ENCODE data around the gene BMAL1.

The BMAL1 gene

DNA sequence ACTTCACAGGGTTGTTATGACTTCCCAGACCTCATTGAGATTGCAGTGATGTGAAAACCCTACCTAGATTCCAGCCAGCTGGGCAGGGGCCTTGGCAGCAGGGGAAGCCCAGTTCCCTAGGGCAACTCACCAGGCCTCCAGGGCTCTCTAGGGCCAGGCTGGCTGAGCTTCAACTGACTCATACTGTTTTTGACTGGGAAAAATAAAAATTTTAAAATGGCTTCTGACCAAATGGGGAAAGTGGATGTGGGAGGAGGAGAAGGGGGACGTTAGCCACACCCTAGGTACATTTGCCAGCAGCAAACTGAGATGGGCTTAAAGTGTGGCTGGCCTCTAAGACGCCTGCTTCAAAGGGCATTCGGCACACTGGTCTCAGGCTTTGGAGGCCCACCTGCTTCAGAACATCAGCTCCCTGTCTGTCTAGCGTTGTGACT lies 39.0 kb downstream of the BMAL1 start:
- DNase-seq (ENCODE audit: low read depth): no peak

DNA sequence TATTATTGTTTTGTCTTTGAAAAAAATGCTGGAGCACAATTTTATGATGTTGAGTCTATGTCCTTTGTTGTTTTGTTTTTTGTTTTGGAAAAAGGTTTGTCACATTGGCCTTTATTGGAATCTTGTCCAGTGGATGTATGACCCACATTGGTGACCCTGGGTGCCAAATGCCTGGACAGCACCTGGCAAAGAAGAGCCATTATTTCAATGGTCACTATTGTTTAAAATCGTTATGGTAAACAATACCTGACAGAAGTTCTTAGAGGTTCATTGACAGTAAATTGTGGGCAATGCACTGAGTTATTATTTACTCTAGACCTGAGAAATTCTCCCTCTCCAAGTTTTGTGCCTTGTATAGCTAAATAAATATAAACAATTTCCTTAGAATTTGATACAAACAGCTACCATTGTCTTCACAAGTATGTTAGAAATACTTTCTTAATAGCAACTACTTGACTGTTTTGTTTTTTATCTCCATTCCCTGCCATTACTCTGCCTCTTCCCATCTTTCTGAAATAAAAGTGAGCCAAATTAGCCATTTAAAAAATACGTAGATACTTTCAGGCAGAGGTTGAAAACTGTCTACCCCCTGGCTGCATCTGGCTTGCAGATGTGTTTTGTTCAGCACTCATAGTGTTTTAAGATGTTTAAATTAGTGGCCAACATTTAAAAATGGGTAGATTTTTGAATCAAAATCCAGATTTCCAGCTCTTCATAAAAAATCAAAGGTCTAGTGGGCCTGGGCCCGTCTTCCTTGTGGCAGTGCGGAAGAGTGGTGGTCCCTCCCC lies 39.9 kb downstream of the BMAL1 start:
- no peak for DNase-seq (ENCODE audit: low read depth)

DNA sequence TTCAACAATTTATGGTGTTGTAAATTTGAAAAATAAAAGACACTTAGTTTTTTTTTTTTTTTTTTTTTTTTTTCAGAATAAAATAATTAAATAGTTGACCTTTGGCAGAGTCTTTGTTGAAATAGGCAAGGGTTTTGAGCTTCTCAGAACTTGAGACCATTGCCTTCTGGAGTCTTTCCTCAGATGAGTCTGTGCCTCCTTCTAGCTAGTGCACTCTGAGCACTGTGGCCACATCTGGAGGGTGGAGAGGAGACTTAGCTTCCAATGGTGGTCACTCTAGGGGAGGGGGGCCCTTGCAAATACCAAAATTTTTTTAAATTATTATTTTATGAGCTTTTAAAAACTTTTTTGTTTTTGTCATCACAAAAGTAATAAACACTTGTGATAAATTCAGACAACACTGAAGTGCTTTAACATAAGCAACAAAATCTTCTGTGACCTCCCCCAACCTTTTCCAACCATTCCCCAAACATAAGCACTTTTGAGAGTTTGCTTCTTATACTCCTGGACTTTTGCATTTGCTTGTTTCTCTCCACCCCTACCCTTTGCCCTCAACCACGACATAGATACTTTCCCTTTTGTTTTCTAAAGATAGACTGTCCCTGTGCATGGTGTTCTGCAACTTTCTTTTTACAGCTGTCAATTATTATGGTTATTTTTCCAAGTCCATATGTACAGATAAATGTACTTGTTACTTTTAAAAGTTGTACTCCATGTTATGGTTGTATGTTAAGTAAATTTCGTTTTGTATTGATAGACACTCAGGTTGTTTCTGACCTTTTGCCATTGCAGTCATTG lies 41.1 kb downstream of the BMAL1 start:
- DNase-seq (ENCODE audit: low read depth): no peak

DNA sequence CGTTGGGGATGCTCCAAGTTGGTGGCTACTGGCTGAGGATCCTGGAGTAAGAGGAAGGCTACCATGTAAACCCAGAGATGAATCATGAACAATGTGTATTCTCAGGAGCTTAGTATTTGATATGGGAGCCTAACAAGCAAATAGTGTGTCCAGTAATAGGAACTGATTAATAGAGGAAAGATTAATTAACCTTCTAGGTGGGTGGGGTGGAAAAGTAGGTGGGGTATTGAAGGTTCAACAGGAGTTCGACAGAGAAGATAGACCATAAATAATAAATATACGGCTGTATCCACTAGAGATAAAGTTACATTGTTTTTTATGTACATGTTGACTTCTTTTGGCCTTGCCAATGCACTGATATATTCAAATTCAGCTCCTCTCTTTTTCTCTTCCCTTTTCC lies 43.1 kb downstream of the BMAL1 start:
- DNase-seq (ENCODE audit: low read depth): no peak

DNA sequence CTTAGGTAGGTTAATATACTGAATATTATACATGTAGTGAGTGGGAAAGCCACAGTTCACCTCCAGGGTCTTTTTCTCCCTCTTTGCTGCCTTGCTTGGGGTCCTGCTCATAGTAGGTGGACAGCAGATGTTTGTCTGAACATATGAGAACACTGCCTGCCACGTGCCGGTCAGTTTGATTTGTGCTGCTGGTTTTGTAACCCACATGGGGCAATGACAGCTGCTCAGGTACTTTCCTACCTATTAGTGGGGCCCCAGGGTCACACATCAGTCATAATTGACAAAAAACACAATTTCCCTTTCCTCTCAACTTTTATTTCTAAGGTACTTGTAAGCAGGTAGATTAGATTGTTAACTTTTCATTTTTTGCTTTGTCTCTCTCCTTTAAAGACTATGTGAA lies 43.8 kb downstream of the BMAL1 start:
- no peak for DNase-seq (ENCODE audit: low read depth)

DNA sequence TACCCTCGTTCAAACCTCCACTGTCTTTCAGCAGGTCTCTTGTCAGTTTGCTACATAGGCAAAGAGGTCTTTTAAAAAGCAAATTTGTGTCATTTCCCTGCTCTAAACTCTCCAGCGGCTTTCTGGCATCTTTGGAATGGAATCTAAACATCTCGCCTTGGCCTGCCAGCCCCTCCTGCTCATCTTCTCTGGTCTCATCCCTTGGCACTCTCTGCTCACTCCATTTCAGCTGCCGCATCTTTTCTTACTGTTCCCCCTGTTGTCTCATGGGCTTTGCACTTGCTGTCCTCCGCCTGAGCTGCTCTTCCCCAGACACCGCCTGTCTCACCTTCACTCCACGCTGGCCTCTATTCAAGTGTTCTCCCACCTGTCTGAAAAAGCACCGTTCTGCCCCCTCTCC lies 46.6 kb downstream of the BMAL1 start:
- DNase-seq (ENCODE audit: low read depth): no peak

DNA sequence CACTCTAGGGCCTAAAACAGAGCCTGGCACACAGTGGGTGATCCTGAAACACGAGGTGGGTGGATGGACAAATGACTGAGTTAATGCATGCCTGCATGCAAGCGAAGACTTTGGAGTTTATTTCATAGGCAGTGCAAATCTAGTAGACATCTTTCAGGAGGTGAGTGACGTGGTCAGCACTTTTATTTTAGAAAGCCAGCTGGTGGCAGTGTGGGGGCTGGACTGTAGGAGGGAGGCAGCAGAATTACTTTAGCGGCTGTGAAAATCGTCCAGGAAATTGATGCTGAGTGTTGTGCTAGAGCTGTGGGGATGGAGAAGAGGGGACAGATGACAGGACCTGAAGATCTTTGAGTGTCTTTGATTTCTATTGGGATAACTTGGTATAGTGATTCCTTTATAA lies 47.1 kb downstream of the BMAL1 start:
- no peak for DNase-seq (ENCODE audit: low read depth)

DNA sequence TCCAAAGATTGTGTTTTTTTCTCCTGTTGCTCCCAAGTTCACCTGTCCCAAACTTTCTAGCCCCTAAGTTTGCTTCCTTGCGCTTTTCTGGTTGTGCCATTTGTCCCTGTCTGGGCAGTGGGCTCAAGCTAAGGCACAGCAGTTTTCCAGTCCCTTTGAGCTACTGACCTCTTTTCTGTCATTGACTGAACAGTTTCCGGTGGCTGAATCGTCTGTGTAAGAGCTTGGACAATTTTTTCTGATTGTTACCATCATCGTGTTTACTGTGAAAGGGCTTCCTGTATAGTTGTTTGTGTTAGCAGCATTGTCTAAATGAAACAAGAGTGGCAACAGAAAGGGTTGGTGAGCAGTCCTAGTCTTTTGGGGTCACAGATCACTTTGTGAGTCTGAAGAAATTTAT lies 49.8 kb downstream of the BMAL1 start:
- DNase-seq (ENCODE audit: low read depth): no peak

DNA sequence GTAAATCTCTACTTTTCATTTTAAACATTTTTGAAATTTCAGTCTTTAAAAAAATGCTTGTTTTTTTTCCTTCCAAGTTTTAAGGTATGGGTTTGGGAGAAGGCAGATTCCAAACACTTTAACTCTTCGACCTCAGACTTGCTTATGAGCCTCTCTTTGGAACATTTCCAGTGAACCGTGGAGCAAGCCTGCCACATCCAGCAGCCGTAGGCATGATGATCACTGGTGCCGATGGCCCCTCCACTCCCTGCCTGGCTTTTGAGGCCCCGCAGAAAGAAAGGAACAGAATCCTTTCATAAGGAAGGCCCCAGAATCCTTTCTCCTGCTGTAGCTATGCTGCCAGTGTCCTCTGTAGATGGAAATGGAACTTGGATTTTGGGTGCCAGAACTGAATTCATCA lies 50.7 kb downstream of the BMAL1 start:
- DNase-seq (ENCODE audit: low read depth): no peak

DNA sequence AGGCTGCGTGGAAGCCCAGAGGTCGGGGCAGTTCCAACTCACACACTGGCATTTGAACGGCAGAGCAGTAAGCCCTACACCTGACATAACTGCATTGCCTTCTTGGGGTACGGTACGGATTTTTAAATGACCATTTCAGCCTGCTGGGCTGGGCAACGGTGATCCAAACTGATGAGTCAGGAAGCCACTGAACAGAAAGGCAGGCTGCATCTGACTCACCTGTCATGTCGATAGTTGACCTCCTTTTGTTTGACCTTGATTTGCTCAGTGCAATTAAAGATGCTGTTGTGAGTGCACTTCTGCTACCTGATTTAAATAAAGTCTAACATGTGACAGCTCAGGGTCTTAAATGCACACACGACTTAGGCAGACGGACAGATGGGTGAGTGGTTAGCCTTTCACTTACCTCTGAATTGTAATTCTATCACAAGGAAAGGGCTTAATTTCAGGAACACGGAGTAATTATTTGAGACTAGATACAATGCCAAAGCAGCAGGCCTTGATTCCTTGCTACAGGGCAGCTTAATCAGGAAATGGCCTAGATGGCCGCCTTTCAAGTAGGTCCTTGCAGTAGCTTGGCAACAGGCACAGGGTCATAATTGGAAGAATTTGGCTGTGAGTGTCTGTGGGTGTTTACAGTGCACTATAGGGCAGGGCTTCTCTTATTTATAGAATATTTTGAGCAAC lies 52.2 kb downstream of the BMAL1 start:
- DNase-seq (ENCODE audit: low read depth): no peak

DNA sequence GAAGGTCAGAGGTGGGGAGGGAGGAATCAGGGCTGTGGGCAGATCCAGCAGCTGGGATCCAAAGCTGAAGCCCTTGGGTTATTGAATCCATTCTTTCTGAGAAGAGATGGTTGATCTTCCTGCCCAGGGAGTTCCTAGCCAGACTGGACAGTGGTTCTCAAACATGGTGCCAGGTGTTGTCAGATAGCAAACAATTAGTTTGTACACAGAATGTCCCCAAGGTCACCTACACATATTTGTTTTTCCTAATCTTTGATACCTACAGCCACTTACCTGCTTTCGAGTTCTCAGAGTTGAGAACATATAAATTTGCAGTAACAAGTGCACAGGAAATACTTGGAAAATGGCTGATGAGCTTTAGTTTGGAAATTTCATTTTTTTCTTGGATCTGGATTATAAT lies 54.5 kb downstream of the BMAL1 start:
- DNase-seq (ENCODE audit: low read depth): no peak

DNA sequence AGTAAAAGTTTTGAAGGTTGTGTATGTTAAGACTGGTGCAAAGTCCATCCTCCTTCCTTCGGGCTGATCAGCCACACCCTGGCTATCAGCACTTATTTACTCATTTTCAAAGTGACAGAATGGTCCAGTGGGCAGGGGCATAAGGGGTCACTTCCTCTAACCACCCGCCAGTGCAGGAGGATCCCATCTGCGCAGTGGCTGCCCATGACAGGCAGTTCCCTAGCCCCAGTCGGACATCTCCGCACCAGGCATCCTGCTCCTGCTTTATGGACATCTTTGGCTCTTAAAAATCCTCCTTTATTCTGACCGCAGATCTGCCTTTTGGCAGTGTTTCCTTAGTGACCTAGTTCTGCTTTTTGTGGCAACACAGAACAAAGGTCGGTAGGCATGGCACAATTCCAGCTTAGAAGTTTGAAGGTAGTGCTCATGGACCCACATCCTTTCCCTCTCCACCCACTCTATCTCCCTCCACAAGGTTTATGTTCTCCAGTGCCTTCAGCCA lies 55.9 kb downstream of the BMAL1 start:
- no peak for DNase-seq (ENCODE audit: low read depth)

DNA sequence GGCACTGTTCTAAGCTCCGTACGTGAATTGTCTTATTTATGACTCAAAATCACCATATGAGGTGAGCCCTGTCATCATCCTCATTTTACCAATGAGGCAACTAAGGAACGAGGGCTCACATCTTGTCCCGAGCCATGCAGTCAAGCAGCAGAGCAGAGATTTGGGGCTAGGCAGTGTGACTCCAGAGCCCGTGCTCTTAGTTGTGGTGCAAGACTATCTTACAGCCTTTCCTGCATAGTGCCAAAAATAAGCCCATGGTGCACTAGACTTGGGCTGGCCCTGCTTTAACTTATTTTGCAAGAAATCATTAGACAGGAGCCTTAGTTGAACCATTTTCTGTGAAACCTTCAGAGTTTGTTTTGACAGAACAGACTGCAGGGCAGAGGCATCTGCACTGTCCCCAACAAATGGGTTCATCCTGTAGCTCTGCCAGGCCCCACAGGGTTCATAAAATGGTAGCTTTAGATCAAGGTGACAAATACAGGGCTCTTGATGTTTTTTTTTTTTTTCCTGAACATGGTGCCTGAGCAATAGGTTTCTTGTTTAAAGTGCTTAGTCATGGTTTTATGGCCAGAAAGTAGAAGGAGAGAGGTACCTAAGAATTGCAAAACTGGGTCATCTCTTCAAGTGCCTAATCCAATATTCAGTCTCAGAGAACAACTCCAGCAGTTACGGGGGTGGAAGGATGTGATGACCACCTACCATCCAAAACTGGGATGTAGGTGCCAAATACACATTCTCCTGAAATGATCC lies 56.6 kb downstream of the BMAL1 start:
- no peak for DNase-seq (ENCODE audit: low read depth)

DNA sequence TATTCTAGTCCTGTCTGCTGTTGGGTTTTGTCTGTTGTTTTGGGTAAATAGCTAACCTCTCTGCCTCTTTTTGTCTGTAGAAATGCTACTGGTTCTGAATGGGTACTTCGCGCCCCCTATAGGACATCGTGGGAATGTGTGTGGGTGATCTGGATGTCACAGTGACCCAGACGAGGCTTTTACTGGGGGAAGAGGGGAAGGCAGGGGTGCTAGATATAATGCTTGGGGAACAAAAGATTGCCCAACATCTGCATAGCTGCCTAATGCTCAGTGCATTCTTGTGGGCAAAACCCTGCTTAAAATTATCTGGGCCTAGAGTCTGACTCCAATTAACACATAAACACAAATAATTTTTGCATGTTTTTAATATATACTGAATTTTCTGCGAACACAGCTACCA lies 57.7 kb downstream of the BMAL1 start:
- DNase-seq (ENCODE audit: low read depth): peak; percentile 54

DNA sequence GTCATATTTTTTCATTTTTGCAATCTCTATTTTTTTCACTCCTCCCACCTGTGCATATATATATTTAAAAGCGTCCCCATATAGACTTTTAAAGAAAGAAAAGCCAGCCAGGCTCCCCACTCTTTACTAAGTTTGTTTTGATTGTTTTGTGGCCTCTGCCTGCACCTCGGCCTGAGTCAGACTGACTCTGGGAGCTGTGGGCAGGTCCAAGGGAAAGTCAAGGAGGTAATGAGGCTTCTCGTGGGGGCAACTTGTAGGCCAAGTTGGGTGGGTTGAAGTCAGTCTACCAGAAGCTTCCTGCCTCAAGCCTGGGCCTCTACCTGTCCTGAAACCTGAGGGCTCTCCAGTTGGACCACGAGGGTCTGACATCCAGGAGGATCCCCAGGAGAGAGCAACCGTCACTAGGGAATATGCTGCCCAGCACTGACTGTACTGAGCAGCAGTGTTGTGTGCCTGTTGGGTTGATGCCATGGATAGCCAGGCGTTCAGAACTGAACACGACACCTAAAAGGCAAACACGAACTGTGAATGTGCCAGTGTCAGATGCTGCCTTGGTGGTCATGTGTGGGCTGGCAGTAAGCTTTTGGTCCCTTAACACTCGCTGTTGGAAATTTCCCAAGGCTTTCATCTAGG lies 58.8 kb downstream of the BMAL1 start:
- no peak for DNase-seq (ENCODE audit: low read depth)

DNA sequence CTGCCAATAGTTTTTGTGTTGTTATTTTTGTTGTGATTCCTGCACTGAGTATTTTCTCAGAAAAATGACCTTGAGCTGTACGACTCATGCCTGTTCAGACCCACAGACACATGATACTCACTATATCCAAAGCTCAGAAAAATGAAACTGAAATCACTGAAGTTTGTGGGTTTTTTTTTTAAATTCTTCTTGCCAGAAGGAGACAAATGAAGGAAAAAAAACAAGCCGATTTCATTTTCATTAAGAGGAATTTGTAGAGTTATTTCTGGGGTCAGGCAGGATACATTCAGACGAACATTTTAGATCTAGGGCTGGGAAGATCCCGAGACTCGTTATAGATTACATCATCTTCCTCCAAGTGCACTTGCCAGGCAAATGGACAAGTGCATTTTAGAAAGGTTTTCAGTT lies 60.4 kb downstream of the BMAL1 start:
- DNase-seq (ENCODE audit: low read depth): no peak

DNA sequence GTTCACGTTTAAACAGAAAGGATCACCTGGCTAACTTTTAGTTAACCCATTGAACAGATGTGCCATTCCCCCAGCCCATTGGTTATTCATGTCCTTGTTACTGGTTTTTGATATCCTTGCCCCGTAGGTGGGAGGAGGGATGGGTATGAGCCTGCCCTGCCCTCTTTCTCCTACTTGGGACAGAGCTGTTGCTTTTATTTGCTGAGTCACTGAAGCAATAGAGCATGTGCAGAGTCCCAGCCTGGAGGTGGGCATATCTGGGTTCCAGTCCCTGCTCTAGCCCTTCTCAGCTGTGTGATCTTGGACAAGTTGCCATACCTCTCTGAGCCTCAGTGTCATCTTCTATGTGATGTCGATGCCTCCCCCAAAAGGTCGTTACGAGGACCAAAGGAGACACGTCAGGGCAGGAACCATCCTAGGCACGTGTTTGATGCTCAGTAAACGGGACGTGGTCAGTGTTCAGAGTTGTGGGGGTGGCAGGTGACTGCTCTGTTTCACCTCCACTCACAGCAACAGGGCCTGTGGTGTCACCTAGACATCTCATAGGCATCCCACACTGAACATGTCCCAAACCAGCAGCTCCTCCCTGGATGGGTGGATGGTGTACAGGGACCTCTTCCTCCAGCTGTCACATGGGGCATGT lies 61.0 kb downstream of the BMAL1 start:
- no peak for DNase-seq (ENCODE audit: low read depth)

DNA sequence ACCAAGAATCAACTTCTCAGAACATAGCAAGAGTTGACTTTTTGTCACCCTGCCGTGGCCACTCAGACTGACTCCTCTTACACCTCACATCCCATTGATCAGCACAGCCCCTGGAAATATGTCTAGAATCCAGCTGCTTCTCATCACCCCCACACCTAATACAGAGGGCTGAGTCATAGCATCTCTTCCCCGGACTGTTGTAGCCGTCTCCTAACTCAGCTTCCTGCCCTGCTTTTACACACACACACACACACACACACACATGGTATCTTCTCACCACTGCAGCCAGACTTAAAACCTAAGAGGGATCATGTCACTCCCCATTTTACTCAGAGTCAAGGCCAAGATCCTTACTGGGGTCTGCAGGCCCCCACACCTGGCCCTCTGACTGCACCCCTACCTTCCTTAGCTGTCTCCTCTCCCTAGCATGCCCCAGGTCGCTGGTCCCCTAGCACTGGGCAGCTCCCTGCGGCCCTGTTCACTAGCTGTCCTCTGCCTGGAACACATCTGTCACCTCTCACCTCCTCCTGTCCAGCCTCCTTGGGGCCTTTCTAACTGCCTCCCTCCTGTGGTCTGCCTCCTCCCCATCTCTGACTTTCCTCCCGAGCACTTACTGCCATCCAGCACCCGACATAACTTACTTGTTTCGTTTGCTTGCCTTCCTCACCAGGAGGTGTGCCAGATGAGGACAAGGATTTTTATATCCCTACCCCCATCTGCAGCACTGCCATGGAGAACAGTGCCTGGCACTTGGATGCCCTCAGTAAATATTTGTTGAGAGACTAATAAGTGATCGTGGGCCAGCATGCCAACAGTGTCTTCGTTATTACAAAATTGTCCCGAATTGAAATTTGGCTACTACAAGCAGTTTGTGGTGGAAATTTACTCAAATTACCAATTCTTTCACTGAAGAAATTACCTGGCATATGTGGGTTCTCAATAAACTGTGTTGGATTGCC lies 61.9 kb downstream of the BMAL1 start:
- DNase-seq (ENCODE audit: low read depth): no peak

DNA sequence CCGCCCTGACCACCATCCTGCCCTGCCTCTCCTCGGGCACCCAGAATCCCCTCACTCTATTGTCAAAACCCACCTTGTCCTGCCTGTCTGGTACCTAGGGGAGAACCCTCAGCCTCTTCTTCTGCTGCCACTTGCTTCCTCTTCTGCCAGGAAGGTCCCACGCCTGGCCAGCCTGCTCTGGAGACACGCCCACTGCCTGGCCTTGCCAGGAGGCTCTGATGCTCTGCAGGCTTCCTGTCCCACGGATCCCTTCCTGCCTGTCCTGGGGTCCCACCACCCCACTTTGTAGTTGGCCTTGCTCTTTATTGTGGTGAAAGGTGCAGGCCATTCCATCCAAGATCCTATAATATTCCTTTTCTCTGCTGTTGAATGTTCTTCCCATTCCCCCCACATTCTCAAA lies 63.4 kb downstream of the BMAL1 start:
- no peak for DNase-seq (ENCODE audit: low read depth)

DNA sequence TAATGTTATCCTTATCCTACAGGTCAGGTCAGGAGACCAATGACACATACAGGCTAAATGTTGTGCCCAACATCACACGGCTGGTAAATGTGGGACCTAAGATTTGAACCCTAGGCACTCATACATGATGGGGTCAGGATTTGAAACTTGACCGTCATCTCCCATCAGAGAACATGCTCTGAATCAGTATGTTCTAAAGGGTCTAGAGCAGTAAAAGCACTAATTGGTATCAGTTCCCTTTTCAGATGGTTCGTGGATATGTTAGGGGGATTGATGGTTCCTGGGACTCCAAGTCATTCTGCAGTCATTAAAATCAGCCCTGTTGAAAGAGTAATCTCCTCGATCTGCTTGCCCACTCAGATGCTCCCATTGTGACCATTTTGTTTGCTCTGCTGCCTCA lies 65.5 kb downstream of the BMAL1 start:
- DNase-seq (ENCODE audit: low read depth): no peak
